Vagina (tissue), 2 donors: ENCODE results near the gene ZNF836. TPM values are rescaled to one million over a fixed set of nuclear protein-coding genes. Genes with fewer than 3 reads are reported as not detected.
"Not testable (repeated sequence)": the region's sequence is repeated elsewhere in the genome, so short reads cannot be mapped to it uniquely, and the experiment has no call there.

Experiments used
- DNase-seq, 2 donors: peaks; one replicate each; pipeline ENCODE4 v3.0.0-alpha.2; 2017; ENCODE audit errors: extremely low spot score in 2 of 2
- H3K27ac ChIP-seq: fragments of 200-600 bp; sonication (generic); one replicate; pipeline ENCODE4 v1.5.1; 2019
- H3K27me3 ChIP-seq: fragments of 200-600 bp; sonication (generic); one replicate; pipeline ENCODE4 v1.5.1; 2019
- H3K36me3 ChIP-seq, 2 donors: fragments of 200-600 bp; sonication (generic); one replicate each; pipeline ENCODE4 v1.5.1; 2017 to 2019
- H3K4me1 ChIP-seq: fragments of 200-600 bp; sonication (generic); one replicate; pipeline ENCODE4 v1.5.1; 2019
- H3K4me3 ChIP-seq, 2 donors: fragments of 200-600 bp; sonication (generic); 1 replicate in 1 of 2; 2 replicates in 1 of 2; pipeline ENCODE4 v1.5.1; 2016 to 2019
- H3K9me3 ChIP-seq: fragments of 200-600 bp; sonication (generic); one replicate; pipeline ENCODE4 v1.5.1; 2019
- CTCF ChIP-seq, 3 experiments: fragments of 450-650 bp in 2 of 3; fragments of 200-600 bp in 1 of 3; sonication (generic) in 1 of 3; IDR thresholded peaks; one replicate each; pipeline ENCODE4 v1.5.1; 2017 to 2019; ENCODE audit warnings: antibody characterized with exemption in 3 of 3, mild to moderate bottlenecking in 2 of 3, moderate library complexity in 2 of 3
- POLR2A ChIP-seq, 2 donors: fragments of 450-650 bp; IDR thresholded peaks; one replicate each; pipeline ENCODE4 v1.6.1; 2017; ENCODE audit warnings: antibody characterized with exemption in 2 of 2, mild to moderate bottlenecking in 2 of 2, moderate library complexity in 2 of 2
- POLR2AphosphoS5 ChIP-seq, 2 donors: sonication (generic); formaldehyde crosslinking; IDR thresholded peaks; one replicate each; pipeline ENCODE4 v1.9.0; 2017; ENCODE audit warnings: antibody characterized with exemption in 2 of 2, mild to moderate bottlenecking in 2 of 2, low read depth in 1 of 2; ENCODE audit not compliant: insufficient read depth in 1 of 2
- intact Hi-C: fragments of 100-400 bp; cut with DNase I; formaldehyde crosslinking; loops from one replicate; pipeline ENCODE4 v1.15.1; 2023
- total RNA-seq: library from RNA; depleted of rRNA; stranded (reverse); fragments of >200 nt; gene quantifications from one replicate; pipeline ENCODE4 v1.2.3, GENCODE V29; 2016

The ZNF836 gene
- total RNA-seq, 1 donor from 2014 or later = 3.9 TPM

GRCh38 chr19:52212572-52213255 lies 41.3 kb upstream of the ZNF836 start:
- no peaks in the 10 kb centered on the region for H3K9me3 ChIP-seq
- no peak for DNase-seq
- H3K36me3 ChIP-seq = peaks cover 22 to 89% of the 10 kb centered on the region in 2 donors
- TF ChIP-seq POLR2A (IDR thresholded peaks at IDR 0.05) (no peak), CTCF (IDR thresholded peaks at IDR 0.05) (no peak), POLR2AphosphoS5 (IDR thresholded peaks at IDR 0.05; ENCODE audit: insufficient read depth in 1 of 2, low read depth in 1 of 2) (no peak)
- no peaks in the 10 kb centered on the region for H3K27me3 ChIP-seq
- H3K27ac ChIP-seq = no peak overlapping the region
- no peak overlapping the region for H3K4me3 ChIP-seq
- peaks cover 9% of the 10 kb centered on the region for H3K4me1 ChIP-seq
- intact Hi-C loops = no loop called here

- no peaks in the 10 kb centered on the region for H3K27me3 ChIP-seq
- TF ChIP-seq POLR2A (IDR thresholded peaks at IDR 0.05) (no peak), POLR2AphosphoS5 (IDR thresholded peaks at IDR 0.05; ENCODE audit: insufficient read depth in 1 of 2, low read depth in 1 of 2) (no peak), CTCF (IDR thresholded peaks at IDR 0.05) (no peak)
- peaks cover 9% of the 10 kb centered on the region for H3K4me1 ChIP-seq
- H3K36me3 ChIP-seq = peaks cover 18 to 89% of the 10 kb centered on the region in 2 donors
- no peak overlapping the region for H3K4me3 ChIP-seq
- DNase-seq = no peak
- H3K9me3 ChIP-seq = no peaks in the 10 kb centered on the region
- intact Hi-C loops = no loop called here
- H3K27ac ChIP-seq = no peak overlapping the region
Measured at GRCh38 chr19:52211926-52212571, 40.6 kb upstream of the ZNF836 start.

- Histone ChIP-seq H3K36me3 (peaks cover 16 to 89% of the 10 kb centered on the region in 2 donors), H3K4me1 (peaks cover 10% of the 10 kb centered on the region), H3K9me3 (no peaks in the 10 kb centered on the region), H3K27ac (no peak overlapping the region), H3K27me3 (no peaks in the 10 kb centered on the region), H3K4me3 (no peak overlapping the region)
- TF ChIP-seq POLR2A (IDR thresholded peaks at IDR 0.05) (no peak), POLR2AphosphoS5 (IDR thresholded peaks at IDR 0.05; ENCODE audit: insufficient read depth in 1 of 2, low read depth in 1 of 2) (no peak), CTCF (IDR thresholded peaks at IDR 0.05) (no peak)
- intact Hi-C loops = no loop called here
- no peak for DNase-seq
Measured at GRCh38 chr19:52211203-52211602, 39.8 kb upstream of the ZNF836 start.

GRCh38 chr19:52206481-52206880 lies 35.1 kb upstream of the ZNF836 start:
- Histone ChIP-seq H3K9me3 (no peaks in the 10 kb centered on the region), H3K4me1 (peaks cover 28% of the 10 kb centered on the region), H3K4me3 (no peak overlapping the region), H3K27me3 (no peaks in the 10 kb centered on the region), H3K27ac (no peak overlapping the region), H3K36me3 (peaks cover 0 to 82% of the 10 kb centered on the region in 2 donors)
- TF ChIP-seq POLR2AphosphoS5 (IDR thresholded peaks at IDR 0.05; ENCODE audit: insufficient read depth in 1 of 2, low read depth in 1 of 2) = no peak
- TF ChIP-seq CTCF (IDR thresholded peaks at IDR 0.05) = no peak
- no peak for TF ChIP-seq POLR2A (IDR thresholded peaks at IDR 0.05)
- intact Hi-C loops = no loop called here
- DNase-seq = no peak

- H3K4me3 ChIP-seq, H3K27me3 ChIP-seq, intact Hi-C loops, DNase-seq, H3K9me3 ChIP-seq: not testable (repeated sequence)
- peaks cover 0 to 56% of the 10 kb centered on the region in 2 donors for H3K36me3 ChIP-seq
- H3K27ac ChIP-seq = peak overlapping the region; percentile 80
- H3K4me1 ChIP-seq = peaks cover 70% of the 10 kb centered on the region
Measured at GRCh38 chr19:52200755-52201391, 29.5 kb upstream of the ZNF836 start.
